Activated effector memory CD4-positive, alpha-beta T cell treated with anti-CD3 and anti-CD28 coated beads, Interleukin-2, amount 50 U/mL, for 16 hours (primary cell): ENCODE measurements around the gene CDS2.
A peak's percentile ranks its signal among the peaks of the same experiment; 100 is the strongest.

Source experiments
- DNase-seq: peaks from one replicate; pipeline ENCODE4 v3.0.0-alpha.2; 2020

Gene CDS2

GRCh38 chr20:5215672-5216304 lies 89.0 kb downstream of the CDS2 start:
- DNase-seq, result no peak

- DNase-seq, result no peak
These were observed 89.9 kb downstream of the CDS2 start for GRCh38 chr20:5216663-5217062.

GRCh38 chr20:5217616-5218015 lies 90.8 kb downstream of the CDS2 start:
- no peak for DNase-seq

DNA sequence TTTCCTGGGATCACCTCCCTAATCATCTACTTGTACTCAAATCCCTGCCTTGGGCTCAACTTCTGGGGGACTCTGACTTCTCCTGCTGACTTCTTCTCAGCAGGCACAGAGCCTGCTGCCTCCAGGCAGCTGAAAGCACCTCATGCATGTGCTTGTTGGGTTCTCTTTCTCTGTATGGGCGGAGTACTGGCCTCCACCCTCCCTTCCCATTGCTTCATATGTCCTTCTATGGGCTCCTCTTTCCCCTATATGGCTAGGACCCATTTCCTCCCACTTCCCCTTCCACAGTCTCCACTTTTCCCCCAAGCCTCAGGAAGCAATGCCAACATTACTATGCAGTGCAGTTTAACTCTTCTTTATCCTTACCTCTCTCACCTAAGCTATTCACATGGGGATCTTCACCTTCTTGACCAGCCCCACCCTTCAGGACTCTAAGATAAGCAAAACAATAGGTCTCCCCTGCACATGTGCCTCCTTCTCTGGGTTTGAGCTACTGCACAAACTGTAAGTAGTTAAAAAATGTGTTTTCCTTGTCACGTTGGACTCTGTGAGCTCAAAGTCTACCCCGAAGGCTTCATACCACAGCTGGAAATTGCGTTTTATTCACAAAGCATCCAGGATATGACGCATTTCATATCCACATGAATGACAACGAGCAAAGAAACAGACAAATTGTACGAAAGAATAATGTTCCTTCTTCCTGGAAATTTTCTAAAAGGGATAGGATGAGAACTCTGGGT lies 93.7 kb downstream of the CDS2 start:
- no peak for DNase-seq

GRCh38 chr20:5221061-5221430 lies 94.2 kb downstream of the CDS2 start:
- DNase-seq, result no peak

DNA sequence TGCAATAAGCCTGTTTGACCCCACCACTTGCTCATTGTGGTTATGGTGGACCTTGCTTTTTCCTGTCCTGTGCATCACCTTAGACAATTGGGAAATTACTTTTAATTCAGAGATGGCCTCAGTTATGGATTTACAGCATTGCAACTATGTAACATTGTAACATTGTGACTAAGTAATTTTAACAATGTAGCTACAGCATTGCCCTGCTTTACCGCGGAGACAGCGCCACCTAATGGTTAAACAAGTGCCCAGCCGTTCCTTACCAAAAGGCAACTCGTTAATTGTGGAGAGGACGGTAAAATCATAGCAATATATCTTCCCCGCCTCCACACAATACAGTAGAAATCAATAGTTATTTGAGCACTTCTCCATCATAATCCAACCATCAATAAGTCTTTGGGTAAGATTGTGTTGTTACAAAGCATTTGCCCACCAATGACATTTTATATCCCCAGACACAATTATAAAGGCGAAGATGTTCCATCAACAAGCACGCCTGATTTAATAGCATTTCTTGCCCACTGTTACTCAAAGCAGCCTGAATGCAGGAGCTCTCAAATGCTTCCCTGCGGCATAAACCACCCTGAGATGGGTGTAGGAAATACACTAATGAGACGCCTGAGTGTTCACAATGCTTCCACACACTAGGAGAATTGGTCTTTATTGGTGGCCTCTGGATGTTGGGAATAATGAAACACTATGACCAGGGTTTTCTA lies 96.3 kb downstream of the CDS2 start:
- peak; percentile 79 for DNase-seq

- no peak for DNase-seq
These were observed 103.7 kb downstream of the CDS2 start for GRCh38 chr20:5230544-5230943.

DNA sequence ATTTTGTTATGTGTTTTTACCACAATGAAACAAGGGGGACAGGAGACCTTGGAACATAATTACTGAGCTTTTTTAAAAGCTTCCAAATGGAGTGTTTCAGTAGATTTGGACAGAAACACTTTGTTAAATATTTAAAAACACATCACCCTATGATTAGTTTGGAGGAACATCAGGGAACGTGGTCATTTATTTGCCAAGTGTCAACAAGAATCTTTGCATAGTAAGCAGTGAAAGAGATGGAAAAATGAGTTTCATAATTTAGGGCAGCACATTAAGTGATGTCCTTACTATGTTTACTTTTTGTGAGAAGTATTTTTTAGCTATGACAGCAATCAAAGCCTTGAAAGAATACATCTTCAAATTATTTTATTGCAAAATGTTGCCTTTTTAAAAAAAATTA lies 107.3 kb downstream of the CDS2 start:
- no peak for DNase-seq

DNA sequence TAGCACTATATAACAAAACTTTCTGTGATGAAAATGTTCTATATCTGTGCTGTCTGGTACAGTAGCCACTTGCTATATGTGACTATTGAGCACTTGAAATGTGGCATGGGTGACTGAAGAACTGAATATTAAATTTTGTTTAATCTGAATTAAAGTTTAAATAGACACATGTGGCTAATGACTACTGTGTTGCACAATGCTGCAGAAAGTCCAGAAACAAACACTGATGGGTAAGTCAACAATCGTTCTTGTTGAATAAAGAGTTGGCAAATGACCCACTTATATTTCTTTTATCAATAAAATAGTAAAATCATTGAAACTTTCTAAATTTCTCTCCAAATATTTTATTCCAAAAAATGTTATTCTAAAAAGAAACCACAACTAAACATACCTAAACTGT lies 108.2 kb downstream of the CDS2 start:
- no peak for DNase-seq
